Measurements from ENCODE around the gene IRF6. TPM values are rescaled to one million over a fixed set of nuclear protein-coding genes. Genes with fewer than 3 reads are reported as not detected.
"Not testable (repeated sequence)": the region's sequence is repeated elsewhere in the genome, so short reads cannot be mapped to it uniquely, and the experiment has no call there.

Gene IRF6
- total RNA-seq, 2 donors from 2014 or later = 1.0 to 1.8 TPM

- Mint-ChIP-seq H3K27ac (peak overlapping the region in 1 of 2 donors; percentile 59), H3K9me3 (no peaks in the 10 kb centered on the region), H3K36me3 (no peaks in the 10 kb centered on the region)
- ATAC-seq (no peak), DNase-seq (ENCODE audit: low spot score in 2 of 2) (no peak)
Observed at GRCh38 chr1:209805341-209805781, 581 bp downstream of the IRF6 start.

- ATAC-seq (no peak), DNase-seq (ENCODE audit: low spot score in 2 of 2) (no peak)
- Mint-ChIP-seq H3K27ac (no peak overlapping the region), H3K9me3 (no peaks in the 10 kb centered on the region), H3K36me3 (no peaks in the 10 kb centered on the region)
Observed at GRCh38 chr1:209803568-209803967, 2.4 kb downstream of the IRF6 start.

- ATAC-seq (no peak), DNase-seq (ENCODE audit: low spot score in 2 of 2) (no peak)
- Mint-ChIP-seq H3K9me3 (no peaks in the 10 kb centered on the region), H3K36me3 (peaks cover 0 to 5% of the 10 kb centered on the region in 2 donors), H3K27ac (no peak overlapping the region)
Observed at GRCh38 chr1:209802780-209803152, 3.2 kb downstream of the IRF6 start.

GRCh38 chr1:209802117-209802779 lies 3.7 kb downstream of the IRF6 start:
- H3K36me3 Mint-ChIP-seq = peaks cover 0 to 6% of the 10 kb centered on the region in 2 donors
- DNase-seq (ENCODE audit: low spot score in 2 of 2) (no peak), ATAC-seq (no peak)
- no peak overlapping the region for H3K27ac Mint-ChIP-seq
- no peaks in the 10 kb centered on the region for H3K9me3 Mint-ChIP-seq

- DNase-seq (ENCODE audit: low spot score in 2 of 2) (no peak), ATAC-seq (no peak)
- no peak overlapping the region for H3K27ac Mint-ChIP-seq
- no peaks in the 10 kb centered on the region for H3K9me3 Mint-ChIP-seq
- peaks cover 0 to 6% of the 10 kb centered on the region in 2 donors for H3K36me3 Mint-ChIP-seq
Observed at GRCh38 chr1:209800984-209801834, 4.7 kb downstream of the IRF6 start.

- Mint-ChIP-seq H3K9me3 (no peaks in the 10 kb centered on the region), H3K27ac (peak overlapping the region in 1 of 2 donors; percentile 46), H3K36me3 (peaks cover 0 to 19% of the 10 kb centered on the region in 2 donors)
- DNase-seq (ENCODE audit: low spot score in 2 of 2) (no peak), ATAC-seq (no peak)
Observed at GRCh38 chr1:209797978-209798639, 7.8 kb downstream of the IRF6 start.

- ATAC-seq; H3K9me3 Mint-ChIP-seq; DNase-seq (ENCODE audit: low spot score in 2 of 2); H3K27ac Mint-ChIP-seq: not testable (repeated sequence)
- H3K36me3 Mint-ChIP-seq = peaks cover 0 to 25% of the 10 kb centered on the region in 2 donors
Observed at GRCh38 chr1:209793711-209794110, 12.2 kb downstream of the IRF6 start.

- Mint-ChIP-seq H3K36me3 (peaks cover 0 to 20% of the 10 kb centered on the region in 2 donors), H3K27ac (no peak overlapping the region), H3K9me3 (no peaks in the 10 kb centered on the region)
- no peak for ATAC-seq
- DNase-seq (ENCODE audit: low spot score in 2 of 2) = no peak
Observed at GRCh38 chr1:209791920-209792319, 14.0 kb downstream of the IRF6 start.

GRCh38 chr1:209790286-209791193 lies 15.4 kb downstream of the IRF6 start:
- Mint-ChIP-seq H3K36me3 (peaks cover 5 to 20% of the 10 kb centered on the region in 2 donors), H3K9me3 (peaks cover 1 to 4% of the 10 kb centered on the region in 2 donors), H3K27ac (no peak overlapping the region)
- DNase-seq (ENCODE audit: low spot score in 2 of 2) = no peak
- no peak for ATAC-seq

GRCh38 chr1:209789245-209789644 lies 16.7 kb downstream of the IRF6 start:
- ATAC-seq = no peak
- Mint-ChIP-seq H3K9me3 (peaks cover 6 to 7% of the 10 kb centered on the region in 2 donors), H3K27ac (no peak overlapping the region), H3K36me3 (peaks cover 13 to 19% of the 10 kb centered on the region in 2 donors)
- no peak for DNase-seq (ENCODE audit: low spot score in 2 of 2)

- ATAC-seq (no peak), DNase-seq (ENCODE audit: low spot score in 2 of 2) (no peak)
- Mint-ChIP-seq H3K27ac (no peak overlapping the region), H3K9me3 (peaks cover 6 to 7% of the 10 kb centered on the region in 2 donors), H3K36me3 (peaks cover 22 to 23% of the 10 kb centered on the region in 2 donors)
Observed at GRCh38 chr1:209787551-209787950, 18.4 kb downstream of the IRF6 start.

GRCh38 chr1:209786146-209786545 lies 19.8 kb downstream of the IRF6 start:
- Mint-ChIP-seq H3K27ac (no peak overlapping the region), H3K36me3 (peaks cover 23 to 26% of the 10 kb centered on the region in 2 donors), H3K9me3 (peaks cover 6 to 7% of the 10 kb centered on the region in 2 donors)
- ATAC-seq (no peak), DNase-seq (ENCODE audit: low spot score in 2 of 2) (no peak)

- DNase-seq (ENCODE audit: low spot score in 2 of 2) = no peak
Observed at GRCh38 chr1:209785592-209785991, 20.4 kb downstream of the IRF6 start.

GRCh38 chr1:209784265-209785169 lies 21.4 kb downstream of the IRF6 start, which contains the start of gene C1orf74:
Gene C1orf74, minus strand, starts transcription at chr1:209784559. Its CDS starts 925 bp downstream, at chr1:209783634.
- Mint-ChIP-seq H3K9me3 (peaks cover 6 to 7% of the 10 kb centered on the region in 2 donors), H3K36me3 (peaks cover 17 to 27% of the 10 kb centered on the region in 2 donors), H3K27ac (peak within 1 kb of the TSS; percentile 93 to 97)
- DNase-seq (ENCODE audit: low spot score in 2 of 2) (peak; percentile 99), ATAC-seq (peak; percentile 99 to 100)

More at GRCh38 chr1:209785592-209785991, 20.4 kb downstream of the IRF6 start:
- peak overlapping the region in 1 of 2 donors; percentile 93 for H3K27ac Mint-ChIP-seq
- H3K9me3 Mint-ChIP-seq = peaks cover 6 to 7% of the 10 kb centered on the region in 2 donors
- ATAC-seq = no peak
- H3K36me3 Mint-ChIP-seq = peaks cover 23 to 26% of the 10 kb centered on the region in 2 donors

GRCh38 chr1:209783386-209783785 lies 22.6 kb downstream of the IRF6 start:
- Mint-ChIP-seq H3K9me3 (peaks cover 6 to 7% of the 10 kb centered on the region in 2 donors), H3K36me3 (peaks cover 17 to 38% of the 10 kb centered on the region in 2 donors)

More at GRCh38 chr1:209783386-209783785, 22.6 kb downstream of the IRF6 start:
- H3K27ac Mint-ChIP-seq = peak overlapping the region in 1 of 2 donors; percentile 93
- DNase-seq (ENCODE audit: low spot score in 2 of 2) (no peak), ATAC-seq (no peak)

Data from activated naive CD4-positive, alpha-beta T cell treated with anti-CD3 and anti-CD28 coated beads, Interleukin-2, amount 50 U/mL, for 72 hours (primary cell).